Measurements from ENCODE around the gene STK32B. TPM values are rescaled to one million over a fixed set of nuclear protein-coding genes. Genes with fewer than 3 reads are reported as not detected.

The STK32B gene
- total and polyA plus RNA-seq, 2 experiments from 2014 or later, result 0.71 to 2.3 TPM

DNA sequence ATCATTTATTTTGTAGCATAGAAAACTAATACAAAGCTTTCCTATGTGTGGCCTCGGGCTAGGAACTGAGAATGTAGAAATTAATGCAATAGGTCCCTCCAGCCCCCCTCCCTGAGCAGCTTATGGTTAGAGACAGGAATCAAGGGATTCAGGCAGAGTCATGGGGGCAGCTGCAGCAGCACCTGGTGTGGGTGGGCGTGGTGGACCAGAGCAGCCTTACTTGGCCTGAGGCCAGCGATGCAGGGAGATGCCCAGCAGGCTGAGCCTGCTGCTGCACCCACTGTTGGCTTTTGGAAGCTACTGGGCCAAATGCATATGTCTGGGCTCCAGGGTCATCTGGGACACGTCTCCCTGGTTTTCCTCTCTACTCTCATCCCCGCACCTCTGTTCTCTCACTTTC, 74.0 kb downstream of the STK32B start:
- Mint-ChIP-seq H3K9me3 (no peaks in the 10 kb centered on the region), H3K4me3 (no peak overlapping the region), H3K36me3 (ENCODE audit: low read depth) (no peaks in the 10 kb centered on the region), H3K4me1 (peaks cover 5% of the 10 kb centered on the region; the same call in 1 of the 3 replicates), H3K27me3 (ENCODE audit: insufficient read depth, low read depth, poor library complexity) (no peaks in the 10 kb centered on the region), H3K27ac (no peak overlapping the region)
- Histone ChIP-seq H3K27ac (ENCODE audit: low read depth) (no peak overlapping the region), H3K9me2 (ENCODE audit: insufficient read depth) (0 out of 2 replicates have a peak, but pooled peaks cover 3% of the 10 kb centered on the region), H2AFZ (no peak overlapping the region), H3K4me1 (ENCODE audit: insufficient read depth) (no peaks in the 10 kb centered on the region), H3K4me3 (no peak overlapping the region), H4K20me1 (replicated peaks; ENCODE audit: insufficient read depth) (no peaks in the 10 kb centered on the region), H3K36me3 (ENCODE audit: insufficient read depth) (no peaks in the 10 kb centered on the region), H3K79me2 (replicated peaks; ENCODE audit: insufficient read depth) (no peaks in the 10 kb centered on the region), H3K27me3 (ENCODE audit: insufficient read depth) (no peaks in the 10 kb centered on the region), H3F3A (replicated peaks; ENCODE audit: low read depth) (no peaks in the 10 kb centered on the region), H3K4me2 (no peak overlapping the region)
- no peak for ATAC-seq
- TF ChIP-seq, protein P1, sequence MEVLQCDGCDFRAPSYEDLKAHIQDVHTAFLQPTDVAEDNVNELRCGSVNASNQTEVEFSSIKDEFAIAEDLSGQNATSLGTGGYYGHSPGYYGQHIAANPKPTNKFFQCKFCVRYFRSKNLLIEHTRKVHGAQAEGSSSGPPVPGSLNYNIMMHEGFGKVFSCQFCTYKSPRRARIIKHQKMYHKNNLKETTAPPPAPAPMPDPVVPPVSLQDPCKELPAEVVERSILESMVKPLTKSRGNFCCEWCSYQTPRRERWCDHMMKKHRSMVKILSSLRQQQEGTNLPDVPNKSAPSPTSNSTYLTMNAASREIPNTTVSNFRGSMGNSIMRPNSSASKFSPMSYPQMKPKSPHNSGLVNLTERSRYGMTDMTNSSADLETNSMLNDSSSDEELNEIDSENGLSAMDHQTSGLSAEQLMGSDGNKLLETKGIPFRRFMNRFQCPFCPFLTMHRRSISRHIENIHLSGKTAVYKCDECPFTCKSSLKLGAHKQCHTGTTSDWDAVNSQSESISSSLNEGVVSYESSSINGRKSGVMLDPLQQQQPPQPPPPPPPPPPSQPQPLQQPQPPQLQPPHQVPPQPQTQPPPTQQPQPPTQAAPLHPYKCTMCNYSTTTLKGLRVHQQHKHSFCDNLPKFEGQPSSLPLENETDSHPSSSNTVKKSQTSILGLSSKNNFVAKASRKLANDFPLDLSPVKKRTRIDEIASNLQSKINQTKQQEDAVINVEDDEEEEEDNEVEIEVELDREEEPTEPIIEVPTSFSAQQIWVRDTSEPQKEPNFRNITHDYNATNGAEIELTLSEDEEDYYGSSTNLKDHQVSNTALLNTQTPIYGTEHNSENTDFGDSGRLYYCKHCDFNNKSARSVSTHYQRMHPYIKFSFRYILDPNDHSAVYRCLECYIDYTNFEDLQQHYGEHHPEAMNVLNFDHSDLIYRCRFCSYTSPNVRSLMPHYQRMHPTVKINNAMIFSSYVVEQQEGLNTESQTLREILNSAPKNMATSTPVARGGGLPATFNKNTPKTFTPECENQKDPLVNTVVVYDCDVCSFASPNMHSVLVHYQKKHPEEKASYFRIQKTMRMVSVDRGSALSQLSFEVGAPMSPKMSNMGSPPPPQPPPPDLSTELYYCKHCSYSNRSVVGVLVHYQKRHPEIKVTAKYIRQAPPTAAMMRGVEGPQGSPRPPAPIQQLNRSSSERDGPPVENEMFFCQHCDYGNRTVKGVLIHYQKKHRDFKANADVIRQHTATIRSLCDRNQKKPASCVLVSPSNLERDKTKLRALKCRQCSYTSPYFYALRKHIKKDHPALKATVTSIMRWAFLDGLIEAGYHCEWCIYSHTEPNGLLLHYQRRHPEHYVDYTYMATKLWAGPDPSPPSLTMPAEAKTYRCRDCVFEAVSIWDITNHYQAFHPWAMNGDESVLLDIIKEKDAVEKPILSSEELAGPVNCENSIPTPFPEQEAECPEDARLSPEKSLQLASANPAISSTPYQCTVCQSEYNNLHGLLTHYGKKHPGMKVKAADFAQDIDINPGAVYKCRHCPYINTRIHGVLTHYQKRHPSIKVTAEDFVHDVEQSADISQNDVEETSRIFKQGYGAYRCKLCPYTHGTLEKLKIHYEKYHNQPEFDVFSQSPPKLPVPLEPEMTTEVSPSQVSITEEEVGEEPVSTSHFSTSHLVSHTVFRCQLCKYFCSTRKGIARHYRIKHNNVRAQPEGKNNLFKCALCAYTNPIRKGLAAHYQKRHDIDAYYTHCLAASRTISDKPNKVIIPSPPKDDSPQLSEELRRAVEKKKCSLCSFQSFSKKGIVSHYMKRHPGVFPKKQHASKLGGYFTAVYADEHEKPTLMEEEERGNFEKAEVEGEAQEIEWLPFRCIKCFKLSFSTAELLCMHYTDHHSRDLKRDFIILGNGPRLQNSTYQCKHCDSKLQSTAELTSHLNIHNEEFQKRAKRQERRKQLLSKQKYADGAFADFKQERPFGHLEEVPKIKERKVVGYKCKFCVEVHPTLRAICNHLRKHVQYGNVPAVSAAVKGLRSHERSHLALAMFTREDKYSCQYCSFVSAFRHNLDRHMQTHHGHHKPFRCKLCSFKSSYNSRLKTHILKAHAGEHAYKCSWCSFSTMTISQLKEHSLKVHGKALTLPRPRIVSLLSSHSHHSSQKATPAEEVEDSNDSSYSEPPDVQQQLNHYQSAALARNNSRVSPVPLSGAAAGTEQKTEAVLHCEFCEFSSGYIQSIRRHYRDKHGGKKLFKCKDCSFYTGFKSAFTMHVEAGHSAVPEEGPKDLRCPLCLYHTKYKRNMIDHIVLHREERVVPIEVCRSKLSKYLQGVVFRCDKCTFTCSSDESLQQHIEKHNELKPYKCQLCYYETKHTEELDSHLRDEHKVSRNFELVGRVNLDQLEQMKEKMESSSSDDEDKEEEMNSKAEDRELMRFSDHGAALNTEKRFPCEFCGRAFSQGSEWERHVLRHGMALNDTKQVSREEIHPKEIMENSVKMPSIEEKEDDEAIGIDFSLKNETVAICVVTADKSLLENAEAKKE (CRISPR knock-in tag; IDR thresholded peaks at IDR 0.05), result no peak
- DNase-seq (ENCODE audit: low spot score), result no peak

- H2AFZ ChIP-seq, result no peak overlapping the region
- H3K9me2 ChIP-seq (ENCODE audit: insufficient read depth), result 0 out of 2 replicates have a peak, but pooled peaks cover 3% of the 10 kb centered on the region
- no peaks in the 10 kb centered on the region for H3K27me3 ChIP-seq (ENCODE audit: insufficient read depth)
- no peaks in the 10 kb centered on the region for H3K4me1 ChIP-seq (ENCODE audit: insufficient read depth)
- Mint-ChIP-seq H3K27ac (no peak overlapping the region), H3K27me3 (ENCODE audit: insufficient read depth, low read depth, poor library complexity) (peaks cover 2% of the 10 kb centered on the region), H3K4me1 (peaks cover 5% of the 10 kb centered on the region; the same call in 1 of the 3 replicates), H3K4me3 (no peak overlapping the region), H3K36me3 (ENCODE audit: low read depth) (no peaks in the 10 kb centered on the region; the same call in 2 of the 3 replicates), H3K9me3 (no peaks in the 10 kb centered on the region)
- TF ChIP-seq, protein P2, sequence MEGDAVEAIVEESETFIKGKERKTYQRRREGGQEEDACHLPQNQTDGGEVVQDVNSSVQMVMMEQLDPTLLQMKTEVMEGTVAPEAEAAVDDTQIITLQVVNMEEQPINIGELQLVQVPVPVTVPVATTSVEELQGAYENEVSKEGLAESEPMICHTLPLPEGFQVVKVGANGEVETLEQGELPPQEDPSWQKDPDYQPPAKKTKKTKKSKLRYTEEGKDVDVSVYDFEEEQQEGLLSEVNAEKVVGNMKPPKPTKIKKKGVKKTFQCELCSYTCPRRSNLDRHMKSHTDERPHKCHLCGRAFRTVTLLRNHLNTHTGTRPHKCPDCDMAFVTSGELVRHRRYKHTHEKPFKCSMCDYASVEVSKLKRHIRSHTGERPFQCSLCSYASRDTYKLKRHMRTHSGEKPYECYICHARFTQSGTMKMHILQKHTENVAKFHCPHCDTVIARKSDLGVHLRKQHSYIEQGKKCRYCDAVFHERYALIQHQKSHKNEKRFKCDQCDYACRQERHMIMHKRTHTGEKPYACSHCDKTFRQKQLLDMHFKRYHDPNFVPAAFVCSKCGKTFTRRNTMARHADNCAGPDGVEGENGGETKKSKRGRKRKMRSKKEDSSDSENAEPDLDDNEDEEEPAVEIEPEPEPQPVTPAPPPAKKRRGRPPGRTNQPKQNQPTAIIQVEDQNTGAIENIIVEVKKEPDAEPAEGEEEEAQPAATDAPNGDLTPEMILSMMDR (conservative IDR thresholded peaks at IDR 0.05; ENCODE audit: low read depth in 2 of 2), result no peak
- no peaks in the 10 kb centered on the region for H3K79me2 ChIP-seq (replicated peaks; ENCODE audit: insufficient read depth)
- DNase-seq (ENCODE audit: low spot score), result no peak
- no peak for ATAC-seq
- no peak overlapping the region for H3K4me2 ChIP-seq
- no peaks in the 10 kb centered on the region for H4K20me1 ChIP-seq (replicated peaks; ENCODE audit: insufficient read depth)
- no peak overlapping the region for H3K4me3 ChIP-seq
- no peak overlapping the region for H3K27ac ChIP-seq (ENCODE audit: low read depth)
- H3F3A ChIP-seq (replicated peaks; ENCODE audit: low read depth), result no peaks in the 10 kb centered on the region
- no peaks in the 10 kb centered on the region for H3K36me3 ChIP-seq (ENCODE audit: insufficient read depth)
Observed at GRCh38 chr4:5126231-5126630, 75.0 kb downstream of the STK32B start.
